HL-60/S4 treated with phorbol 12-myristate 13-acetate at 8.2 ng/mL for 4 days and 3 days (cell line): Measurements from ENCODE around the gene RPP25L.

Experiments
- in situ Hi-C: fragments of 300-500 bp; cut with MboI; formaldehyde crosslinking; loops from 2 replicates; pipeline ENCODE4 v1.15.0; 2022; ENCODE audit warnings: low sequenced_read_pairs

Gene RPP25L

DNA sequence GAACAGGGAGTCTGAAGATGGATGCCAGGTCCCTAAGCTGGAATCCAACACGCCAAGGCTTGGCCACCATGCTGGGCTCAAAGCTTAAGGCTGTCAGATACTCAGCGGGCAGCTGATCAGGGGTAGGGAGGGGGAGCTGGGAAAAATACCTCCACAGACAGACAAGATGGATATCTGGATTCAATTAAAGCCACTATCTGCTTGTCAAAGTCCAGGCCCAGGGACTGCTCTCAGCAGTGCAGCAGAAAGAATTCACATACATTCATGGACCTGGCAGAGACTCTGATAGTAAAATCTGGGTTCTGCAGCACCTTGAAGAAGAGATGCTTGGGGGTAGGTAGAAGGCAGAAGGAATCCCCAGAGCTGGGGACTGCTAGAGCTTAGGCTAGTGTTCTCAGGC is 3.2 kb upstream of the RPP25L start:
- in situ Hi-C loops, result no loop called here

DNA sequence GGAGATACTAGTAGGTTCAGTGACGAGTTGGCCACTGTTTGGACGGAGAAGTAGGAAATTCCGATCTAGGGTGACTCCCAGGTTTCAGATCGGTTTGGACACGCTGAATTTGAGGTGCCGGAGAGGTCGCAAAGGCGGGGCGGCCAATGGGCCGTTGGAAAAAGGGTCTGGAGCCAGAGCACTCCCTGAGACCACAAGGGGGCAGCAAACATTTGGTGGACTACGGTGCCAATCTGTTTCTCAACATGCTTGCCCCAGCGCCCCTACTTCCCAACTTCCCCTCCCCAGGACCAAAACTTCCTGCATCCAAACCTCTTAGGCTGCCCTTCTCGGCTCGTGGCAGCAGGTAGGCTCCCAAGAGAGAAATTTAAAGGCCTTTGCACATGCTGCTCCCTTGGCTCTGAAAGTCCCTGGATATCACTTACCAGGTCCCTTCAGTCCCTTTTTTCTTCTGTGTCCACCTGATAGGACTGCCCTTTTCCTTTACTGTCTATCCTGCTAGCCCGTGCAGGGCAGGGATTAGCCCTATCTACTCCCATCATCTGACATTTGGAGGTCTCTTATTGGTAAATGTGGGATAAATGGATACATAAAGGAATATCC is 992 bp upstream of the RPP25L start:
- in situ Hi-C loops, result no loop called here

DNA sequence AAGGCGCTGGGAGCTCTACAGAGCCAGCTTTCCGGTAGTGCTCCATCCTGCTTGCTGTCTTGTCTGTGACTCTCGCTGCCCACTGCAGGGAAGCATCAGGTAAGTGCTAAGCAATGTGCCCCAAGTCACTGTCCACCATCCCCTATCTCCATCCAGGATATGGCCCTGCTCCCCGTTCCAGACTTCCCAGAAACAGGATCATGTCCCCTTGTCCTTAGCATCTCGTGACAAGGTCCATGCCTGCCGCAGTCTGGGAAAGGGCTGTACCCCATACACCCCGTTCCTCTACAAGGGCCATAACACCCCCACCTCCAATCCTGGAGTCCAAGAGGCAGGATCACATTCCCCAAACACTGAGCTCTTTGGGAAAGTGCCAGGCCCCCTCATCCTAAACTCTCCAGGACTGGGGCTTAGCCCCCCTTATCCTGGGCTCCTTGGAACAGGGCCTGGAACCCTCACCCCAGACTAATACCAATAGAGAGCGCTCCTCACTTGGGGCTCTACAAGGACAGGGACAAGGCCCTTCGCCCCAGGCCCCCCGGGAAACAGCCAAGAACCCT is 566 bp downstream of the RPP25L start:
- in situ Hi-C loops, result no loop called here

DNA sequence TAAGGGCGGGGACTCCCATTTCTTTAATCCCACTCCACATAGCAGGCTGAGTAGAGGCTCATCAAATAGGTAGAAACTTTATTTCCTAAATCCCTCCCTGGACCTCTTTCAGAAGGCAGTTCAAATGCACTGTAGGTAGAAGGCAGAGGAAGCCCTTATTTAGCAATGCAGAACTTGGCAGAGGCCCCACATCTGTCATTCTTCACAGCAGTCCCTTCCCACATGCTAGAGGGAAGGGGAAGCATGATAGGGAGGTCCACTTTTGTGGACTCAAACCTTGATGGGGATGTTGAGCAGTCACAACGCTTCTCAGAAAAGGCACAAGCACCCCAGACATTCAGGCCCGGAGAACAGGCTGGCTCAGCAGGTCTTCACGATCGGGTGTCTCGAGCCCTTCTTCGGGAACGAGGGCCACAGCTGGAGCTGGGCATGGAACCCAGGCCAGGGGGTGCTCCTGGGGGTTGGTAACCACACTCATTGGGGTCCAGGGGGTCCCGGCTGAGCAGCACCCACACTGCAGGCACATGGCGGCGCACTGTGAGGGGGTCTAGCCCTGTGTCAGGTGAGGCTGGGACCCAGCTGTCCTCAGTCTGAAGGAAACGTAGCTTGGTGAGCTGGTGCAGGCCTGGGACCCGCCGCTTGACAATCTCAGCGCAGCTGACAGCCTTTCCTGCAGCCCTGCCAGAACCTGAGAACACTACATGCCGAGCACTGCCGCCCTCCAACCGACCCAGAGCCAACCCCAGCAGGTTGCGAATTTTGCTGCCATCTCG is 1.3 kb downstream of the RPP25L start:
- in situ Hi-C loops, result no loop called here

DNA sequence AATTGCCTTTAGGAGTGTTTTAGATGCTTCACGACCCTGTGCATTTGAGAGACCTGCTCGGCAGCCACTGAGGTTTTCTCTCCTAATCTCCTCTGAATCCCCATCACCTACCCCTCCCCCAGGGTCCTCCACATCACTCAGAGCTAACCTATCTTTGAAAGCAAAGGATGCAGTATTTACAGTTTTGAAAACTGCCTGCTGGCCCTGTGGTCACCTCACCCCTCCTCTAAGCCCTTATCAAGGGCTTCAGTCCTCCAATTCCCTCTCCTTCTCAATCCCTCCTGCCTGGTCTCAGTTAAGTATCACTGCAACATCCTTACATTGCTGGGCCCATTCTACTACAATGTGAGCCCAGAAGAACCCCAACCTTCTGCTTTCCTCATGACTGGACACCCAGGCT is 4.6 kb downstream of the RPP25L start:
- in situ Hi-C loops, result no loop called here

DNA sequence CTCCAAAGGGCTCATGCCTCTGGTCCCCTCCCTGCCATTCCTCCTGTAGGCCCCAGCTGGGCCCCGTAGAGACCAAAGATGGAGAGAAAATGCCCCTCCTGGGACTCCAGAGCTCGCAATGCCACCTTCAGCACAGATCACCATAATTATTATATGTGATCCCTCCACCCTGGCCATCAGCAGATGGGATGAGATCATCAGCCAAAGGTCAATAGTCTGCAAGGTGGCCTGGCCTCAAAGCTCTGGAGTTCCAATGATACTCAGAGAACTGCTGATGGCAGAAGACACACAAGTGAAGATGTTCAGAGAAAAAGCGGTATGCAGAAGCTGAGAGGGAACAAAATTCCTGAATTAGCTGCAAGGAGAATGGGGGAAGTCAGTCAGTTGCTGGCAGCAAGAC is 5.0 kb downstream of the RPP25L start:
- in situ Hi-C loops, result no loop called here

DNA sequence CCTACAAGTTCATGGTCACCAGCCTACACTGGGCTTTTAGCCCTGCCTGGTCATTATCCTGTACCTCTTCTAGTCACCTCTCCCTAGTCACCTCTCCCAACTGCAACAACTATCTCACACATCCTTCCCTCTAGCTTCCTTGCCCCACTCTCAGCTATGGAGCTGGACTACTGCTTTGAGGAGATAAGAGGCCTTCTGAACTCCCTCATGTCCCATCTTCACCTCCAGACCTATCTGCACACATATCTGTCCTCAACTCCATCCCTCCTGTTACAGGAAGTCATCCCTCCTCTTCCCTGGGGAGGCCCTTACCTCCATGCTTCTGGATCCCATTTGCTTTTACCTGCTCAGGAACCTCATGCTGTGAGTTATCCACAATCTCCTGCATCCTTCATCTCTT is 5.7 kb downstream of the RPP25L start:
- in situ Hi-C loops, result no loop called here

DNA sequence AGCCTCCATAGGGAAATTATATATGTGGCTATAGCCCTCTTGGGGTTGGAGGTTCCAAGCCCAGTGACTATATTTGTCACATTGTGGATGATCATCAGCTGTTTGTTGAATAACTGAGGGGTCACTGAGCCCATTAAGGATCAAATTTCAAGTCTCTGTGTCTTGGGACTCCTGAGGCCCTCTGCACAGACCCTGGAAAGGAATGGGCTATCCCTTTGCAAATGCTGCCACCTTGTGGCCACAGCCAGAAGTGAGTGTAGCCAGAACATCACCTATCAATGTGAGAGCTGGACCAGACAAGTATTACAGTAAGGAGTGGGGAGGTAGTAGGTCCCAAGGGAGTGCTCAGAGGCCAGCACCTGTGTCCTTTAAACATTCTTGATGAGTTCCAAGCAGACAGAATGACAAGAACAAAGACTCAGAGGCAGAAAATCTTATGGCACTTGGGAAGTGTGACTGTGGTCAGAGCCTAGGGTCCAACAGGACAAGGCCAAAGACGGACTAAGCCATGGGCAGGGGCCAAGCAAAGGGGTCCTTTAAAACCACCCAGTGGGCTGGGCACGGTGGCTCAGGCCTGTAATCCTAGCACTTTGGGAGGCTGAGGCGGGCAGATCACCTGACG is 8.2 kb downstream of the RPP25L start:
- in situ Hi-C loops, result no loop called here

DNA sequence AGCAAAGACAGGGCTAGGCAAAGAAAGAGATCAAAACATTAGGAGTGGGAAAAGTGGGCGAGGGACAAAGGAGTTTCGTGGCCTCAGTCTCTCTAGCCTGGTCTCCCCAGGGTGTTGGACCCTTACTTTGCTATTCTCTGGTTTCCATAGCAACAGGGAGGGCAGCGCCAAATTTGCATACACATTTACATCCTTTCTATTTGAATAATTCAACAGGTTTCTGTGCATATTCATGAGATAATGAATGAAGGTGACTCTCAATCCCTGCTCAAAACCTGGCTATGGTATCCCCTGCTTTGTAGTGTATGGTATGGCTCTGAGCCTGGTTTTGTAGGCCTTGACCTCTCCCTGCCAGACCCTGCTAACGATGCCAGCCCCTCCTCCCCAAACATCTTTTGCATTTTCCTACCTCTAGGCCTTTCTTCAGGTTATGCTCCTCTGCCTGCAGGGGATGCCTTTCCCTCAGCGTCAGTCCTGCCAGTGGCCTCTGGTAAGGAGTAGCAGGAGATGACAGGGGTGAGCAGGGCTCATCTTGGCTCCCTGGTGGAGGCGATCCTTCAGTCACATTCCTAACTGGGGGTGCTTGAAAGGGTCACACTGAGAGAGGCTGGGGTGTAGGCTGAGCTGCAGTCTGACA is 9.8 kb downstream of the RPP25L start:
- in situ Hi-C loops, result no loop called here

DNA sequence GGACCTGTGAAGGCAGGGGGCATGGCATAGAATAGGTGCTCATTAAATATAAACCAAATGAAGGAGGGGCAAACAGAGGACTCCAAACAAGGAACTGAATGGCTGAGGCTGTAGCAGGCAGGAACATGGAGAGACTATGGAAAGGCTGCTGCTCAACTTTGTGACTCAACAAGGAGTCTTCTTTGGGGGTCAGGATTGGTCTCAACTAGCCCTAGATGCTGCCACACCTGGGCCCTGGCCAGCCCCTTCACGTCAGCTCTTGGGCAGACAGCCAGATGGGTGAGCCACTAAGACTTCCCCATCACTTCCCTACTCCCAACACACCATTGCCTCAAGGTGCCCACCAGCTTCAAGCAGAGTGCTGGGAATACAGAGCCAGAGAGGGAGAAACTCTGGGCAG is 11.0 kb downstream of the RPP25L start:
- in situ Hi-C loops, result no loop called here

DNA sequence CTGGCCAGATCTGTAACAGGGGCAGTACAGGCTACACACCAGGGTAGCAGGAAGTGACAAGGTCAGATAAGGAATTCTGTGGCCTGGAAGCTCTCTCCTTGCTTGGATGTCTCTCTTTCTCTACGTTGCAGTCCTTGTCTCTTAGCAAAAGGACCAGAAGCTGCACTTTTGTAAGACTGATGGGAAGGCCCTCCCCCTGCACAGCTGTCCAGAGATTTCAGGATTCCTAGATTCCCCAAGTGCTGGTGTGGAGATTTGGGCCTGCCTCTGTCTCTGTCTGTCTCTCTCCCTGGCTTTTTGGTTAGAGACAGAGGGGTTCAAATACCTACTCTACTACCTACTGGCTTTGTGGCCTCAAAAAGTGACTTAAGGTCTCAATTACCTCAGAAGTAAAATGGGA is 12.4 kb downstream of the RPP25L start:
- in situ Hi-C loops, result loop anchor here (10.0 kb wide), 1 partner anchor 155 kb away; no protein-coding TSS in a partner anchor

DNA sequence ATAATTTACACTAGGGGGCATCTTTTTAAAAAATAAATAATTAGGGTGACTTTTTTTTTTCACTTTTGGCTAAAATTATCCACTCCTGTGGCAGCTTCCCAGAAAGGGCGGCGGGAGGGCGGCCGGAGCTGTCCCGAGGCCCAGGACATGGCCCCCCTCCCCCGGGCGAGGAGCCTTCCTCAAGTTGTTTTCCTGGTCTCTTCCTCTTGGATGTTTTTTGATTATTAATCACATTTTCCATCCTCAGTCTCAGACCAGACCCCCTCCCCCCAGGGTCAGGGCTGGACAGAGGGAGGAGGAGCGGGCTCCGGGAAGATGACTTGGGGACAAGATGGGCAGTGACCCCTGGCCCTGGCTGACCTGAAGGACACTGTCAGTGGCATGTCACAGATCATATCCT is 17.7 kb downstream of the RPP25L start:
- in situ Hi-C loops, result loop anchor here (10.0 kb wide), 1 partner anchor 149 kb away; no protein-coding TSS in a partner anchor

DNA sequence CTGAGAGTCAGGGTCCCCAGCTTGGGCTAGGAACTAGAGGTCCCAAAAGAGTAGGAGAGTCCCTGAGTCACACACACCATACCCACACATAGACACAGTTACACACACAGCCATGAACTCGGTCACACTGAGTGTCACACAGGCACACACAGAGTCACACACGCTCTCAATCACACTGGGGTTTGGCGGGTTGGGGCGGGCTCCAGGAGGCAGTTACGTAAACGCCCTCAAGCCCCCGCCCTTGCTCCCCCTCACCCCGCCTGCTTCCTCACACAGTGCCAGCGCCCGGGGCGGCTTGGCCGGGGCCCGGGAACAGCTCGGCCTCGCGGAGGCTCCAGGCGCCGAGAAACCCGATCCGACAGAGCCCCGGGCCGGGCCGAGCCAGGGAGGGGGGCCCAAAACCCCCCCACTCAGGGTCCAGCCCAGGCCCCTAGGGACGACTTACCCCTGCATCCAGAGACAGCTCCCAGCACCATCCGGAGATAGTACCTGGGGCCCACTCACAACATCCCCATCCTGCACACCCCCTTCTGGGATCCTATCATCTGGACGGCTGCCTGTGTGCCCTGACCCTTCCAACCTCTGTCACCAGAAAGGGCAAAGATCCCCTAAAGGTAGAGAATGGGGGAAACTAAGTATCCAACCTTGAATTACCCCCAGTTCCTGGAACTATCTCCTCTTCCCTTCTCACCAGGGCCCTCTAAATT is 18.8 kb downstream of the RPP25L start:
- in situ Hi-C loops, result loop anchor here (10.0 kb wide), 1 partner anchor 148 kb away; no protein-coding TSS in a partner anchor

DNA sequence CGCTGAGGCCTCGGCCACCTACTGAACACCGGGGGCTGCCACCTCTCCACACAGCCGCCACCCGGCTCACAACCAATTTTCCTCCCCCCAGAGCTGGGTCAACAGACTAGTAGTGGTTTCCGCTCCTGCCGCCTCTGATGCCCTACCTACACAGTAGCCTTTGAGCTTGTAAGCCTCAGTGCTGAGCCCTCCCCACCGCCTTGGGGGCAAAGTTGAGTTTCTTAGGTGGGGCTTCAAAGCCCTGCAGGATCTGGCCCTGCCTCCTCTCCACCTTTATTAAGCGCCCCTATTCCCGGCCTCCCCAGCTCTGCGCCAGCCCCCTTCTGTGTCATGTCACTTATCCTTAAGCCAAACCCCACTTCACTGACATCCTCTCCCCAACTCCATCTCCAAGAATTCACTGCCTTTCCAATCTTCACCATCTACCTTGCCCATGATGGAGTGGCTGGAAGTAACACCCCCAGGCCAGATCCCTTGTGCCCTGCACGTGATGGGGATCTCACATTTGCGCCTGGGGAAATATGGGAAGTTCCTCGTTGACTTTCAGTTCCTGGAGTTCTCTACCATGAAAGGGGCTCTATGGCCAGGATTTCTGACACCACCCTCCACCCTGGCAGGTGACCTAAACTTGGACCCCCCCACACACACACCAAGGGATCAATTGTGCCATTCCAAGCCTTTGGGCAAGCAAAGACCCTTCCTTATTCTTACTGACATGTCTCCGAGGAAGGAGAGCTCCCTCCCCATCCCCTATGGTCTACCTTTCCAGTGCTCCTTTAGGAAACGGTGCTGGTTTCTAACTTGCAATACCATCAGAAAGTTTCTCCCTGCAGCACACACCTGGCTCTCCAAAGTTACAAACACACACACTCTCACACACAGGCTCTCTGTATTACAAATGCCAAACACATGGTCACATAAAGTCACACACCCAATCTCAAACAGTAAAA is 19.7 kb downstream of the RPP25L start:
- in situ Hi-C loops, result loop anchor here (10.0 kb wide), 1 partner anchor 147 kb away; no protein-coding TSS in a partner anchor

DNA sequence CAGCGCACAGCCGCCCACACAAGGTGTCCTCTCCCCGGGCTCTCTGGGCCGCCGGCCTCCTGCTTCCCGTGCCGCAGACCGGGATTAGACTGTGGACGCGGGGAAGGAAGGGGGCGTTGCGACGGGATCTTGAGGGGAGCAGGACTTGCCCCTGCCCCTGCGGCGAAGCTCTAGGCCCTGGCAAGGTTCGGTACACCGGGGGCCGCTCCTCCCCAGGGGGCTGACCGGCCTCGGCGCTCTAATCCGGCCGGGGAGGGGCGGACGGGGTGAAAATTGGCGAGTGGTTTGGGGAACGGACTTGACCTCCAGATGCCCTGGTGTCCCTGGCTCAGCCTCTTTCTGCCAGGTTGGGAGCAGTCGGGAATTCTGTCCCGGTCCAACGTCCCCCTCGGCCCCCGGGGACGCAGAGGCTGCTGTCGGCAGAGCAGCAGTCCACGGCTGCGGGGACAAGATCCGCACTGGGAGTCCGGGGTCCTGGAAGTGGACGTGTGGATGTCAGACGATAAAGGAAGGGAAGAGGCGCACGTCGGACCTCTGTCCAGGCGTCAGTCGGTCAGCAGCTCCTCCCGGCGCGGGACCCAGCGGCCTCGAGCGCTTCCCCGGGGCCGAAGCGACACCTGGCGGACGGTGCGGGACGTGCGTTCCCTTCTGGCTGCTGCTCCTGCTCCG is 20.5 kb downstream of the RPP25L start:
- in situ Hi-C loops, result loop anchor here (10.0 kb wide), 1 partner anchor 147 kb away; no protein-coding TSS in a partner anchor

DNA sequence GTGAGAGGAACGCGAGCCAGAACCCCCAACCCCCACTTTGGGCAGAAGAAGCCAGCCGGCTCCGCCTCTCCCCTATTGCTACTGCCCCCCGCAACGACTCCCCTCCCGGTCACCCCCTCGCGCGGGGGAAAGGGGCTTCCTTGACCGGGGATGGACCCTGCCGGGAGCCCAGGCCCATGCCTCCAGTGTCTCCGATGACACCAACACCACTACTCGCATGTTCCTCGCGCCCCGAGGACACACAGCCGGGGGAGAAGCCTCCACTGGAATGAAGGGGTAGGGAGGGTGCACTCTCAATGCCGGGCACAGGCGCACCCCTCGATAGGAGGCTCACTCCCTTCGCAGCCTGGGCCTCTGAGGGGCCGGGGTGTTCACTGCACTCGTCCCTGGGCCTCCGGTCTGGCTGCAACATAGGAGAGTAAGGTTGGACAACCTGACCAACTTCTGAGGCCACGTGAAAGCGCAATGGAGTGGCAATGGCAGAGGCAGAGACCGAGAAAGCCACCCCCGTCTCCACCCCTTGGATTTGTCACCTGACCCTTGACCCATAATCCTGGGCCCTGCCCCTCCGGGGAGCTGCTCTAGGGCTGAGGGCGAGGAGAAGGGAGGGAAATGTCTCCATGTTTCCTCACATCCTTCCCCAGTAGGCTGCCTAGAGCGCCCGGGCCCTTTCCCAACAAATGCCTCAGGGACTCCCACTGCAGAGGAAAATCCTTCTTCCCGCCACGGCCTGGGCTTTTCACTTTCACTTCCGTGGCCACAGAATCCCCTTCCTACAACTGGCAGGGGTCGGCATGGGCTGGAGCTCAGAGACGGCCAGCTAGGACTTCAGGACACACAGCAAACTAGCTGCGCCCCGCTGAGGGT is 21.3 kb downstream of the RPP25L start:
- in situ Hi-C loops, result loop anchor here (10.0 kb wide), 1 partner anchor 146 kb away; no protein-coding TSS in a partner anchor

DNA sequence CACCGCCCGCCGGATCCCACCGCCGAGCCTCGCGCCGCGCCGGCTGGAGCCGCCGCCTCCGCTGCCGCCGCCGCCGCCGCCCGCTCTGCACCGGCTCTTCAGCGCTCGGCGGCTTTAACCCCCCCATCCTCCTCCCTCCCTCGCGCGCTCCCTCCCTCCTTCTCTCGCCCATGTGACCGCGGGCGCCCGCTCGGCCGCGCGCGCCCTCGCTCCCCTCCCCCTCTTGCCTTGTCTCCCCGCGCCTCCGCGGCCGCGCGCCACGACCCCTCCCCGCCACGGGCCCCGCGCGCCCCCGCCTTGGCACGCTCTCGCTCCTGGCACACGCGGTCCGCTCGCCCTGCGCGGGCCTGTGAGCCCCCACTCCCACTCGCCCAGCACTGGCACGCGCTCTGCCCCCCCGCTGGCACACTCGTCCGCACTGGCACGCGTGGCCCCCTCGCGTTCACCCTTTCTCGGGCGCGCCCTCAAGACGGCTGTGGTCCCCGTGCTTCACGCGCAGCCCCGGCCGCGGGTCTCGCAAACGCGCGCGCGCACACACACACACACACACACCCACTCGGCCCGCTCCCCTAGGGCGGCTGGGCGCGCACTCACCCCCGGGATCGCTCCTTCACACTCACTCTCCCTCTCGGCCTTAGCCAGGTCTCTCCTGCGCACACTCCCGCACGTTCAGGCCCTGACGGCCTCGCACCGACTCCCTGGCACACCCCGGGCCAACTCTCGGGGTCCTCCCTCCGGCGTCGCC is 22.1 kb downstream of the RPP25L start, which contains the start of gene CNTFR:
CNTFR (minus strand) TSS at position 89 of the 745 bp plus-strand sequence. CDS start 20,743 bp downstream, outside the sequence.
- in situ Hi-C loops, result loop anchor here (10.0 kb wide), 1 partner anchor 145 kb away; no protein-coding TSS in a partner anchor
